GM19438 (cell line): ENCODE data around the gene SSR2.
"Not testable (repeated sequence)": the region's sequence is repeated elsewhere in the genome, so short reads cannot be mapped to it uniquely, and the experiment has no call there.

Source experiments
- ATAC-seq: cut with Tn5 transposase; IDR thresholded peaks from one replicate; pipeline ENCODE4 v1.9.1; 2021; ENCODE audit warnings: low read depth; ENCODE audit not compliant: unreplicated experiment

Gene SSR2

GRCh38 chr1:155999964-156000363, 20.8 kb downstream of the SSR2 start:
- ATAC-seq = no peak

DNA sequence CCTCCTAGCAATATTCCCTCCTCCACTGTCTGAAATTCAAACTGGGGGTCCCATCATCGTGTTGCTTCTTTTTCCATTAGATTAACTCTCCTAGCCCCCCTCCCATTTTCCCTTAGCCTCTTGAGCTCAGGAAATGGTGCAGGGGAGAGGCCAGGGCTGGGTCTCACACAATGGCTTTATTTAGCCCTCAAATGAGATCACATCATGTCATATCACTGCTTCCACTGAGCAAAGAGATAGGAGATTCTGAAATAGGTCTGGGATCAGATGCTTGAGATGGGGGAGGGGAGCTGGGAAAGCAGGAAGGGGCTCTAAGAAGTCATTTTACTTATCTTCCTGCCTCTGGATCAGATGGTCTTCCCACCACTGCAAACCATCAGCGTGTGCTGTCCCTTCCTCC, 24.6 kb downstream of the SSR2 start:
- no peak for ATAC-seq

- no peak for ATAC-seq
These were observed 27.2 kb downstream of the SSR2 start for GRCh38 chr1:155993595-155993994.

DNA sequence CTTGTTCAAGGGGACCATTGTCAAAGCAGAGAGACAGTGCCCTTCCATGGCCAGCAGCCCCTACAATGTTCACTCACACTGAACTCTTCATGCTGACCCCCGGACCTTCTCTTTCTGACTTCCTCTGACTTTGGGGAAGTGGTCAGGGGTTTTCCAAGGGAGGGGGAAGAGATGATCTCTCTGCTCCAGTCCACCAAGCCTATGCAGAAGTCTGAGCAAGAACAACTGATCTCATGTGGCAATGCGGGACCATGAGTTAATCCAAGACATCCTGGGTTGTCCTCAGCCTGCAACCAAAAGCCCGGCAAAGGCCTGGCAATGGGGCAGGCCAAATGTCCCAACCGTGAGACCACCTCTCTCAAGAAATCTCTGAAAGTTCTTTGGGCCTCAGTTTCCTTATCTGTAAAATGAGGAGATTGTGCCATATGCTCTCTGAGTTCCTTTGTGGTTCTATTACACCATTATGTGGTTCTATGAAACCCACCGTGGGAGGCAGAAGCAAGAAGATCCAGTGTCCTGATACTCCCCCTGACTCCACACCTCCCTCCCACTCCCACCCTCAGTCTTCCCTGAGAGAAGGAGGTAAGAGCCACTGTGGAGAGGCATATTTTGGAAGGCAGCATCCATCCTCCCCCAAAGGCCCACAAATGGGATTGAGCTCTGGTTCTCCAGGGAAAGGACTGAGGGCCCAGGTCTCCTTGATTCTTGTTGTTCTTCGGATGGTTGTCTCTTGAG, 30.6 kb downstream of the SSR2 start:
- no peak for ATAC-seq

GRCh38 chr1:155989242-155990004, 31.3 kb downstream of the SSR2 start:
- no peak for ATAC-seq

- not testable (repeated sequence) for ATAC-seq
These were observed 35.7 kb downstream of the SSR2 start for GRCh38 chr1:155984903-155985645.

GRCh38 chr1:155984341-155984740, 36.4 kb downstream of the SSR2 start:
- ATAC-seq = no peak

DNA sequence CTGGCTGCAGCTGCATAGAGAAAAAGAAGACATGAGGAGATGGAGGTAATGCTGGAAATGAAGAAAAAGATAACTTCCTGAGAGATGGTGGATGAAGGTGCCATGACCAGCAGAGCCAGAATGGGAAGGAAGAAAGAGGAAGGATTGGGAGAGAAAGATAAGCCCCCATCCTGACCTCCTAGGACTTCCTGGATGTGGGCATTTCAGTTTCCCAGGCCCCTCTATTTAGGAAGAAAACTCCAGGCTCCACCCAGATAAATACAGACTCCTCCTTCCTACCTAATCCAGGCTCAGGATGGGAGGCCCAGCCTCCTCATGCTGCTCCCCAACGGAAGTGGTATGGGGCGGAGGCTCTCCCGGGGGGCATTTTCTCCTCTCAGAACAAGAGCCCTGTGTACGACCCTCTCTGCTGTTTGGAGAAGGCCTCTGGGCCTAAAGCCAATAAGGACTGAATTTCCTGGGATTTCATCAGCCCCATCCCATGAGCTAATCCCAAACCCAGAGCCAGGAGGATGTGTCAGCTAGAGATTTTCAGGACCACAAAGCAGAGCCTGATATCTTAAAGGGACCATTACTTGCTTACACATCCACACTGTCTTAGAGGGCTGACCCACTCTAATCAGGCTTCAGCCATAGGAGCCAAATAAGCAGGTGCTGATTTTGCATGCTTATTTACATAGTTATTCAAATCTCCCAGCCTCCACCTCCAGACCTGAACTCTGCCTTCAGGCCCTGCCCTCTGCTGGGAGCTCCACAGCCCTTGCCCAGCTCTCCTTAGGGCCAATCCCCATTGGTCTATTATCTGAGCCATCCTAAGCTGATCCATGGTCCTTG, 37.3 kb downstream of the SSR2 start:
- ATAC-seq = no peak

DNA sequence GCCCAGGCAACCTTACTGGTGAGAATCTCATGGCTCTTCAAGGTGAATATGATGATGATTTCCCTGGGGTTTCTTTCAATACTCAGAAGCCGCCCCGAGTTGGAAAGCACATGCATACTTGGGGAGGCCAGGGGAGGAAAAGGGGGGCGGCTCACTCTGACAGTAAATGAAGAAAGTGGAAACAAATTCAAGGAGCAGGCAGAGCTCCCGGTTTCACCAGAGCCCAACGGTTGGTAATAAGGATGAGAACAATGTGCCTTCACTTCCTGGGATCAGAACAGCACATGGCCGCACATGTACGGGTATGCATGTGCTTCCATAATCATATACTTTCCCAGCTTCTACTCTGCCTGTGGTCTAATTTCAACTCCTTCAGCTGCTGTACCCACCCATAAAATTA, 38.6 kb downstream of the SSR2 start:
- ATAC-seq = no peak

GRCh38 chr1:155981266-155982088, 39.3 kb downstream of the SSR2 start:
- ATAC-seq = no peak

DNA sequence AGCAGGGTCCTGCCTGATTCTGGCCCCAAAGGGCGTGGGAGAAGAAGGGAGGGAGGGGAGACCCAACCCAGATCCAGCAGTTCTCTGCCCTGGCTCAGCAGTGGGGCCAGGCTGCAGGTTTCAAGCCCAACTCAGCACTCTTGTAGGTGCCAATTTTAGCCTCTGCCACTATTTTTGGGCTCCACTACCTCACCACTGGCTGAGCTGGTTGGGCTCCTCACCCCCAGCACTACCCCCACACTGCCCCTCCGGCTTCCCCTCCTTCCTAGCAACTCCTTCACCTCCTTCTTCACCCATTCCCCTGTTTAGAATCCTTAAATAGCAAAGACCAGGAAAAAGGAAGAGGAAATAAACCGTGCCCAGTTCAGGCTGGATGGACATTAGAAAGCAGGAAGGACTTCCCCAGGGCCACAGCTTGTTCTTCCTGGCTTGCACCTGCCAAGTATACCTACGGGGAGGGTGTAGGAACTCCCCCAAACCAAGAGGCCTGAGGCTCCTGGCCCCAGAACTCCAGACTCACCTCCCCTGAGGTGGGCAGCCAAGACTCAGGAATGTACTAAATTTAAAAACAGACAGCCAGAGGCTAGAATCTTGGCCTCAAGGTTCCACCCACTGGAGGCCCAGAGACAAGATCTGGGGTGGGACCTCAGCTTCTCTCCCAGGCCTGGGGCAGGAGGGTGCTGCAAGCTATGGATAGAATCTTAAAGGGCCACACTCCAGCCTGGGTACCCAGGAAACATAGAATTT, 41.0 kb downstream of the SSR2 start:
- ATAC-seq = no peak

DNA sequence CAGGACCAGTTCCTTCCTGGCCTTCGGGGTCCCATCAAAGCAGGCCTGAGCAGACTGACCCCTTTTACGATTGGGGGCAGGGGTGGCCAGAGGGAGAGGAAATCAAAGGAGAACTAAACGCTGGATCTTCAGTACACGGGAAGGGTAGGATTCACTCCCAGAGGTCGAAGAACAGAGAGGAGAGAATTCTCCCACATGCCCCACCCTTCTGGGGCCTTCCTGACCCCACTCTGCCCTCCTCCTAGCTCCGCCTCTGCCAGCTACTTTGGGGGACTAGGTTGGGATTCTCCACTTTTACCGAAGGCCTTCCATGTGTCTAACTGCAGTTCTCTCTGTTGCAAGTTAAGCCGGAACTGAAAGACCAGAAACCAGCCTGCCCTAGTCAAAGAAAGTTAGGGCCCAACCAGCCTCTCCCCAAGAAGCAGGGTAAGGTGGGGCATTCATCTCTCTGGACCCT, 41.8 kb downstream of the SSR2 start:
- ATAC-seq = no peak

DNA sequence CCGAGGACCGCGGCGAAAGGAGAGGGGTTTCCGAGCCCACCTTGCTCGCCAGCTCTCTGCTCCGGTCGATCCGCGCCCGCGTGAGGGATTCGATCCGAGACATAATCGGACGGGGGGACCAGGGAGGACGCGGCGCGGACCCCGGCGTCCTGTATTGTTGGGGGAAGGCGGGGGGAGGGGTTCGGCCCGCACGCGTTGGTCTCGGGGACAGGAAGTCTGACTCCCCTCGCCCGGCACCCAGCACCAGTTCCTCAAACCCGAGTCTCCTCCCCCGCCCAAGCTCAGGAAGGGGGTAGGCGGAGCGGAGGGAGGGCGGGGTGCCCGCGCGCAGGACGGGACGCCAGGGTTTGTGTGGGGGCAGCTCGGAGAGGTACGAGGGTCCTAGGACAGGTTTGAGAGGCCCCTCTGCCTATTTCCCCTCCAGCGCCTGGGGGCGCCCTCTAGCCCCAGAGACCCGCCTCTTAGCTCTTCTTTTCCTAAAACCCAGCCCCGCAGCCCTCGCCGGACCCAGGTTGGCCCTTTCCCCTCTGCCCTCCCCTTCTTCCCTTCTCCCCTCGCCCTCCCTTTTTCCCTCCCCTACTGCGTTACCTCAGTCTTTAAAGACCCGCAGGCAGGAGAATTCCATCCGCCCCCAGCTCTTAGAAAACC, 42.3 kb downstream of the SSR2 start, which contains the start of gene ARHGEF2:
Gene ARHGEF2, minus strand, starts transcription at position 223 of the 648 bp plus-strand sequence. Its CDS starts 120 bp downstream, at position 103.
- no peak for ATAC-seq

DNA sequence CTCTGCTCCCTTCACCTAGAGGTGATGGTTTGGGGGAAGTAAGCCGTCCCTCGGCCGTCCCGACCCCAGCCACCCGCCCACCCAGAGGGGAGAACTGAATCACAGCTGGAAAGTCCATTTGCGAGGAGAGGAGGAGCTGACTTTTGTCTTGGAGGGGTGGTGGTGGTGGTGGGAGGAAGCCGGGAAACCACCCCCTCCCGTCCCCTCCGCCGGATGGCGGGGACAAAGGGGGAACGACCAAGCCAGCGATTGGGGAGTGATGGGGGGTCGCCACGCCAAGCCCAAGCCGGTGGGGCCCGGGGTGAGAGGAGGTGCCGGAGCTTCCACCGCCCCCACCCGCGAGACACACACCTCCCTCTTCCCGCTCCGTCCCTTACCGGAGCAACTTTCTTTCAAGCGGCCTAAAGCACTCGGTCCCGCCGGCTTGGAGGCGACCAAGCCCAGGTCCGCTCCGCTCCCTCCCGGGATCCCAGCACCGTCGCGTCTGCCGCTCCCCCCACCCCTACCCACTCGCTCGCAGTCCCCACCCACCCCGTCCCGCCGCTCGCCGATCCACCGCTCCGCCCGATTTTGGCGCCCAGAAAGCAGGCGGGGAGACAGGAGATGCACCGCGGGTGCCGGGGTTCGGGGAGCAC, 42.9 kb downstream of the SSR2 start:
- ATAC-seq = no peak

GRCh38 chr1:155976913-155977689, 43.6 kb downstream of the SSR2 start:
- no peak for ATAC-seq

GRCh38 chr1:155976062-155976912, 44.5 kb downstream of the SSR2 start:
- no peak for ATAC-seq
